Mesothelial cell of epicardium (in vitro differentiated cells): ENCODE data around the gene COA8. TPM values are rescaled to one million over a fixed set of nuclear protein-coding genes. Genes with fewer than 3 reads are reported as not detected.

Experiments
- DNase-seq, 2 experiments: peaks; one replicate each; pipeline ENCODE4 v3.0.0; 2021; ENCODE audit warnings: low spot score in 2 of 2; ENCODE audit not compliant: unreplicated experiment in 2 of 2
- H3K27ac Mint-ChIP-seq: 2 replicates; pipeline ENCODE4 v1.8.0; 2021; ENCODE audit warnings: mixed read lengths
- H3K27me3 Mint-ChIP-seq: 2 replicates; pipeline ENCODE4 v1.8.0; 2021; ENCODE audit warnings: low read depth, mixed read lengths
- H3K36me3 Mint-ChIP-seq: 2 replicates; pipeline ENCODE4 v1.8.0; 2021; ENCODE audit warnings: mixed read lengths
- H3K4me1 Mint-ChIP-seq: 2 replicates; pipeline ENCODE4 v1.8.0; 2021; ENCODE audit warnings: mixed read lengths
- H3K4me3 Mint-ChIP-seq: 2 replicates; pipeline ENCODE4 v1.8.0; 2021; ENCODE audit warnings: mild to moderate bottlenecking, moderate library complexity, mixed read lengths
- H3K9me3 Mint-ChIP-seq: 2 replicates; pipeline ENCODE4 v1.8.0; 2021; ENCODE audit warnings: mixed read lengths
- CTCF ChIP-seq: fragments of 200-600 bp; sonication (generic); IDR thresholded peaks from one replicate; pipeline ENCODE4 v1.5.0; 2021; ENCODE audit warnings: antibody characterized with exemption; ENCODE audit not compliant: unreplicated experiment
- total RNA-seq: library from RNA; stranded (reverse); gene quantifications from 3 replicates; pipeline ENCODE4 v1.2.1, GENCODE V29; 2021

Gene COA8
- total RNA-seq, 1 donor from 2014 or later = 36.0 TPM

- H3K4me3 Mint-ChIP-seq = peak overlapping the region; percentile 93
- H3K36me3 Mint-ChIP-seq = no peaks in the 10 kb centered on the region
- peaks cover 29% of the 10 kb centered on the region for H3K27me3 Mint-ChIP-seq
- H3K9me3 Mint-ChIP-seq = no peaks in the 10 kb centered on the region
- TF ChIP-seq CTCF = no peak
- DNase-seq = no peak
- H3K4me1 Mint-ChIP-seq = peaks cover 45% of the 10 kb centered on the region
- peak overlapping the region; percentile 56 for H3K27ac Mint-ChIP-seq
These were observed 34.6 kb upstream of the COA8 start for GRCh38 chr14:103528146-103528586.

- H3K36me3 Mint-ChIP-seq = no peaks in the 10 kb centered on the region
- peak within 1 kb of the TSS; percentile 96 for H3K27ac Mint-ChIP-seq
- peak within 1 kb of the TSS; percentile 93 for H3K4me3 Mint-ChIP-seq
- TF ChIP-seq CTCF = no peak
- H3K9me3 Mint-ChIP-seq = no peaks in the 10 kb centered on the region
- peaks cover 23% of the 10 kb centered on the region for H3K27me3 Mint-ChIP-seq
- peaks cover 41% of the 10 kb centered on the region for H3K4me1 Mint-ChIP-seq
- DNase-seq = peak; percentile 76 to 78
These were observed 34.0 kb upstream of the COA8 start, which contains the start of gene TRMT61A for GRCh38 chr14:103528587-103529382. Gene TRMT61A (plus strand): TSS chr14:103529196. CDS start chr14:103529979, 783 bp downstream.

GRCh38 chr14:103529383-103530365, 33.1 kb upstream of the COA8 start:
- DNase-seq = no peak
- peaks cover 40% of the 10 kb centered on the region for H3K4me1 Mint-ChIP-seq
- TF ChIP-seq CTCF = no peak
- no peaks in the 10 kb centered on the region for H3K9me3 Mint-ChIP-seq
- peaks cover 14% of the 10 kb centered on the region for H3K27me3 Mint-ChIP-seq
- H3K36me3 Mint-ChIP-seq = no peaks in the 10 kb centered on the region
- H3K4me3 Mint-ChIP-seq = peak overlapping the region; percentile 93
- H3K27ac Mint-ChIP-seq = peak overlapping the region; percentile 92

- Mint-ChIP-seq H3K4me3 (peak overlapping the region; percentile 93), H3K27ac (peak overlapping the region; percentile 16), H3K36me3 (no peaks in the 10 kb centered on the region), H3K4me1 (peaks cover 32% of the 10 kb centered on the region), H3K9me3 (no peaks in the 10 kb centered on the region), H3K27me3 (peaks cover 7% of the 10 kb centered on the region)
- no peak for TF ChIP-seq CTCF
- no peak for DNase-seq
These were observed 32.4 kb upstream of the COA8 start for GRCh38 chr14:103530390-103530789.

GRCh38 chr14:103530831-103531230, 31.9 kb upstream of the COA8 start:
- Mint-ChIP-seq H3K36me3 (no peaks in the 10 kb centered on the region), H3K4me1 (peaks cover 28% of the 10 kb centered on the region), H3K9me3 (no peaks in the 10 kb centered on the region), H3K27ac (no peak overlapping the region), H3K4me3 (peak overlapping the region; percentile 93), H3K27me3 (peaks cover 3% of the 10 kb centered on the region)
- DNase-seq = no peak
- TF ChIP-seq CTCF = no peak
